GM21423 (cell line): ENCODE results near the gene ATP1A4.
"Not testable (repeated sequence)": the region's sequence is repeated elsewhere in the genome, so short reads cannot be mapped to it uniquely, and the experiment has no call there.

Source experiments
- ATAC-seq: cut with Tn5 transposase; IDR thresholded peaks from one replicate; pipeline ENCODE4 v1.9.1; 2021; ENCODE audit warnings: mild to moderate bottlenecking, moderate library complexity; ENCODE audit not compliant: unreplicated experiment

ATP1A4 gene

DNA sequence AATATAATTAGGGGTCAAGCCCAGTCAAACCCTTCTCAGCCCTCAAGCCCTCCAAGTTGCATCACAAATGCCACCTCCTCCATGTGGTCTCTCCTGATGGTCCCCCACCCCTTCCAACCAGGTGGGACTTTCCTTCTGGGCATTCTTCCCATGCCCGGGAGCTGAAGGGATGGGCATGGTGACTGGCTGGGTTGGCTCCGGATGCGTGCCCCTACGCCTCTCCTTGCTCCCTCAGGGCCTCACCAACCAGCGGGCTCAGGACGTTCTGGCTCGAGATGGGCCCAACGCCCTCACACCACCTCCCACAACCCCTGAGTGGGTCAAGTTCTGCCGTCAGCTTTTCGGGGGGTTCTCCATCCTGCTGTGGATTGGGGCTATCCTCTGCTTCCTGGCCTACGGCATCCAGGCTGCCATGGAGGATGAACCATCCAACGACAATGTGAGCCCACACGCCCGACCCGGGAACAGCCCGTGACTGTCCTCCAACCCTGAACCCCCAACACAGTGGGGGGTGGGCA is 28.4 kb upstream of the ATP1A4 start:
- no peak for ATAC-seq

GRCh38 chr1:160123726-160124125 is 27.7 kb upstream of the ATP1A4 start:
- no peak for ATAC-seq

GRCh38 chr1:160124705-160125478 is 26.5 kb upstream of the ATP1A4 start:
- ATAC-seq: no peak

- ATAC-seq: no peak
These were observed 25.7 kb upstream of the ATP1A4 start for GRCh38 chr1:160125746-160126145.

GRCh38 chr1:160126342-160126741 is 25.1 kb upstream of the ATP1A4 start:
- not testable (repeated sequence) for ATAC-seq

DNA sequence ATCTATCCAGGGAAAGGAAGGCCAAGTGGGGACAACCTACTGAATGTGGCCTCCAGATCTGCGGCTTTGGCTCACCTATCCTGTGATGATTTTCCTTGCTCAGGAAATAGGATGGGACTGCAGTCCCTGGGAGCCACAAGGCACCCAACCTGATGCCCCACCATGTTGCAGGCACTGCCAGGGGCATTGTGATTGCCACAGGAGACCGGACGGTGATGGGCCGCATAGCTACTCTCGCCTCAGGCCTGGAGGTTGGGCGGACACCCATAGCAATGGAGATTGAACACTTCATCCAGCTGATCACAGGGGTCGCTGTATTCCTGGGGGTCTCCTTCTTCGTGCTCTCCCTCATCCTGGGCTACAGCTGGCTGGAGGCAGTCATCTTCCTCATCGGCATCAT is 24.0 kb upstream of the ATP1A4 start:
- ATAC-seq: no peak

DNA sequence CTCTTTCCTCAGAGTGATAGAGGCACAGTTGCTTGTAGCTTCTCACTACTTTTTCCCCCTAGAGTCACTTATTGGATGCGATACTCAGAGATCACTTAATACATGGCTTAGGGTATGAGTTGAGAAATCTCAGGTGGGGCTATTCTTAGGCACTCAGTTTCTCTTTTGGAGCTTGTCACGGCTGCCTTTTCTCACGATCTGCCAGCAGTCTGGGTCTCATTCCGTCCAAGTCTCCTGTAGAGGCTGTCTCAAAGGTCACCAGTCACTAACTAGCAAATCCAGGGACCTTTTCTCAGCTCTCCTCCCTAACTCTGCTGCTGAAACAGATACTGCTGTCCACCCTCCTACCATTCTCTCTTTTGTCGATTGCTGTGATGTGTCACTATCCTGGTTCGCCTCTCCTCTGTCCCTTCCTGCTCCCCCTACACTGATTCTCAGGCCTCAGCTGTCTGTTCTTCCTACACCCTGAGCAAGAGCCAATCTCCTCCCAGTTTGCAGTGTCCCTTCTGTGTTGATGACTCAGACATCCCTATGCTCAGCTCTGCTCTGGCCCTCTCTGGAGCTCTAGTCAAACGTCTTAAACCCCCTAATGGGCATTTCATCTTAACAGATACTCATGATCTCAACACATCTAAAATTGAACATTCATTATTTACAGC is 23.4 kb upstream of the ATP1A4 start:
- ATAC-seq: no peak

DNA sequence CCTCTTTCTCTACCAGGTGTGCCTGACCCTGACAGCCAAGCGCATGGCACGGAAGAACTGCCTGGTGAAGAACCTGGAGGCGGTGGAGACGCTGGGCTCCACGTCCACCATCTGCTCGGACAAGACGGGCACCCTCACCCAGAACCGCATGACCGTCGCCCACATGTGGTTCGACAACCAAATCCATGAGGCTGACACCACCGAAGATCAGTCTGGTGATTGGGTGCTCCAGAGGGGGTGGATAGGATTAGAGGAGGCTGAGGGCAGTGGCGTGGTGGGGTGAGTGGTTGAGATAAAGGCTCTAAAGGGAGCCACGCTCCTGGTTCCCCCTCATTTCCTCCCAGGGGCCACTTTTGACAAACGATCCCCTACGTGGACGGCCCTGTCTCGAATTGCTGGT is 22.8 kb upstream of the ATP1A4 start:
- ATAC-seq: no peak

- no peak for ATAC-seq
These were observed 22.4 kb upstream of the ATP1A4 start for GRCh38 chr1:160129046-160129445.

DNA sequence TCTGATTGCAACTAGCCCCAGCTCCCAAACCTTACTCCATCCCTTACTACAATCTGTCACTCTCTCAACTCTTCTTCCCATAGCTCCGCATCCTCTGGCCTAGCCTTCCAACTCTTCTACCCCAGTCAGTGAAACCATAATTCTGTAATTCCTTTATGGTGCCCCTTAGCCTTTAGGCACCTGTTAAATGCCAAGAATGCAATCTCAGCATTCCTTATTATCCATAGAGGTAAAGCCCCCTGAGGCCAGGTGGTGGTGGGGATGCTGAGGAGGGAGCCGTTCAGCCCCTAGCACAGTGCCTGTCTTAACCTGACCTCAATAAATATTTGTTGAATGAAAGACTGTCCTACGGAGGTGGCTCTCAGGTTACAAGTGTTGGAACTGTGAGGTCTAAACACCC is 21.8 kb upstream of the ATP1A4 start:
- ATAC-seq: no peak

DNA sequence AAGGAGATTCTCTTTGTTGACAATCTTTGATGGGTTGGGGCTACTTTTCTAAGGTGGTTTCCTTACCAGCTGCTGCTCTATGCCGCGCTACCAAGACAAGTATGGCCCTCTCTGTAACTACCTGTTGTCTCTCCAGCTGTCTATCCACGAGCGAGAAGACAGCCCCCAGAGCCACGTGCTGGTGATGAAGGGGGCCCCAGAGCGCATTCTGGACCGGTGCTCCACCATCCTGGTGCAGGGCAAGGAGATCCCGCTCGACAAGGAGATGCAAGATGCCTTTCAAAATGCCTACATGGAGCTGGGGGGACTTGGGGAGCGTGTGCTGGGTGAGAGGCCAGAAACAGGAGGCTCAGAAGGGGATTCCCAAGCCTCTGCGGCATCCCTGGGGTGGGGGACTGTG is 21.4 kb upstream of the ATP1A4 start:
- ATAC-seq: no peak

GRCh38 chr1:160130486-160130885 is 20.9 kb upstream of the ATP1A4 start:
- no peak for ATAC-seq

- no peak for ATAC-seq
These were observed 20.5 kb upstream of the ATP1A4 start for GRCh38 chr1:160130939-160131338.

GRCh38 chr1:160131803-160132565 is 19.4 kb upstream of the ATP1A4 start:
- no peak for ATAC-seq

DNA sequence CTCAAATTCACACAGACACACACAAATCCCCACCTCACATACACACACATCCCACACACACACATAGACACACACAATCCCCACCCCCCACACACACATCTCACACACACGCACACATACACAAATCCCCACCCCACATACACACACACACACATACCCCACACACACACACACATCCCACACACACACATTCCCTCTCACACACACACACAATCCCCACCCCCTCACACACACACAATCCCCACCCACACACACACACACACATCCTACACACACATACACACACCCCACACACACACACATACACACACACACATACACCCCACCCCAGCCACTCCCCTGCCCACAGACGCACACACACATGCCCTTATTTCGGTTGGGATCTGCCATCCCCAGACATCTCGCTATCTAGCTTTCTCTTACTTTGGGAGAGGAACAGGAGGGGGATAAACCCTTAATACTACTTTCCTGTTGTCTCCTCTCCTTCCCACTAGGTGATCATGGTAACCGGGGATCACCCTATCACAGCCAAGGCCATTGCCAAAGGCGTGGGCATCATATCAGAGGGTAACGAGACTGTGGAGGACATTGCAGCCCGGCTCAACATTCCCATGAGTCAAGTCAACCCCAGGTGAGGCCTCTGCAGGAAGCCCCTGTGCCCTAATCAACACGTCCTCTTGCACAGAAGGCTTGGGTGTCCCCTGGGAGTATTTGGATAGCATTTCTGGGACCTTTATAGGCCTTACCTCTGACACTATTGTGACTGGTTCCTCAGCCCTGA is 17.2 kb upstream of the ATP1A4 start:
- ATAC-seq: no peak

DNA sequence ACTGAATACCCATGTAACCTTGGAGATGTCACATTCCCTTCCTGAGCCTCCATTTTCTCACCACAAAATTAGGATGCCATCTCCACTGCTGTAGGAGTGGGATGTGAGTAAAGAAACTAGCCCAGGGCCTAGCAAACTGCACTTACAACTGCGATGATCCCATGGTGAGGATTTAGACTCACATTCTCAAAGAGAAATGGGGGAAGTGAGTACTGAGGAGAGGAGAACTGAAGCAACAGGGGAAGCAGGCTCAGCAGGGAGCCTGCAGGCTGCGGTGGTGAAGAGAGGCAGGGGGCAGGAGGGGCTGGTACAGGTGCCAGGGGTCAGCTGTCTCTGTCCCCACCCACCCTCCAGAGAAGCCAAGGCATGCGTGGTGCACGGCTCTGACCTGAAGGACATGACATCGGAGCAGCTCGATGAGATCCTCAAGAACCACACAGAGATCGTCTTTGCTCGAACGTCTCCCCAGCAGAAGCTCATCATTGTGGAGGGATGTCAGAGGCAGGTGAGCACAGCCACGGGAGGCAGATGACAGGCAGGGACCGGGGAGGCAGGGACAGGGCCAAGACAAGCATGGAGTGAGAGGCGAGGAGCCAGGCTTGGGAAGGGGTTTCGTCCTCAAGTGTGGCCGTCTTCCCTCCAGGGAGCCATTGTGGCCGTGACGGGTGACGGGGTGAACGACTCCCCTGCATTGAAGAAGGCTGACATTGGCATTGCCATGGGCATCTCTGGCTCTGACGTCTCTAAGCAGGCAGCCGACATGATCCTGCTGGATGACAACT is 16.4 kb upstream of the ATP1A4 start:
- ATAC-seq: no peak

DNA sequence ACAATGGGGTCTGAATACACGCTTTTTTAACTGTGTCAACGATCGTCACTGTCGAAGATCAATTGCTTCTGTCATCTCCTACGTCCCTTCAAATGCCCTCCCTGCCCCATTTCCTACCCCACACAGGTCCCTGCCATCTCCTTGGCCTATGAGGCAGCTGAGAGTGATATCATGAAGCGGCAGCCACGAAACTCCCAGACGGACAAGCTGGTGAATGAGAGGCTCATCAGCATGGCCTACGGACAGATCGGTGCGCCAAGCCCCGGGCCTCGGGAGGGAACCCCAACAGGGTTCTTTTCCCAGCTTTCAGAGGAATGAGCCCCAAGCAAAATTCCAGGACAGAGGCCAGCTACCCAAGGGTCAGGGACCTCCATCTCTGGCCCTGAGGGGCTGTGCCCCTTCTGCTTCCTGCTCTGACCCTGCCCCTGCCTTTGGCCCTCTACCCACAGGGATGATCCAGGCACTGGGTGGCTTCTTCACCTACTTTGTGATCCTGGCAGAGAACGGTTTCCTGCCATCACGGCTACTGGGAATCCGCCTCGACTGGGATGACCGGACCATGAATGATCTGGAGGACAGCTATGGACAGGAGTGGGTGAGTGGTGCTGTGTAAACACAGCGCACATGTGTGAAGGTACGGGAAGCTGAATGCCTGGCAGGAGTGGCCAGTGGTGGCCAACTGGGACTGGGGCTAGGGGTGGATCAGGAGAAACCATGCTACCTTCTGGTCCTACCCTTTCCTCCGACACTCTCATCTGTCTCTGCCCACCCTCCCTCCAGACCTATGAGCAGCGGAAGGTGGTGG is 15.1 kb upstream of the ATP1A4 start:
- ATAC-seq: no peak

DNA sequence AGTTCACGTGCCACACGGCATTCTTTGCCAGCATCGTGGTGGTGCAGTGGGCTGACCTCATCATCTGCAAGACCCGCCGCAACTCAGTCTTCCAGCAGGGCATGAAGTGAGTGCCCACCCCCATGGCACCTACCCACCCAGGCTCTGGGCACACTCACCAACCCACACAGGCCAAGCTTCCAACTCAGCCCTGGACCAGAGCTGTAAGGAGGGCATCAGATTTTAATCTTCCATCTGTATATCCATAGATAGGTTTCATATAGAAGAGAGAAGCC is 14.5 kb upstream of the ATP1A4 start:
- no peak for ATAC-seq

GRCh38 chr1:160137216-160137862 is 14.1 kb upstream of the ATP1A4 start:
- ATAC-seq: no peak
